GM21723 (cell line): ENCODE measurements around the gene TCF7L1.

ENCODE experiments used
- ATAC-seq: cut with Tn5 transposase; IDR thresholded peaks from one replicate; pipeline ENCODE4 v1.9.1; 2021; ENCODE audit warnings: mild to moderate bottlenecking, moderate library complexity; ENCODE audit not compliant: unreplicated experiment

The TCF7L1 gene

GRCh38 chr2:85215448-85216401, 82.5 kb downstream of the TCF7L1 start:
- ATAC-seq: no peak

GRCh38 chr2:85216927-85217326, 83.7 kb downstream of the TCF7L1 start:
- no peak for ATAC-seq

DNA sequence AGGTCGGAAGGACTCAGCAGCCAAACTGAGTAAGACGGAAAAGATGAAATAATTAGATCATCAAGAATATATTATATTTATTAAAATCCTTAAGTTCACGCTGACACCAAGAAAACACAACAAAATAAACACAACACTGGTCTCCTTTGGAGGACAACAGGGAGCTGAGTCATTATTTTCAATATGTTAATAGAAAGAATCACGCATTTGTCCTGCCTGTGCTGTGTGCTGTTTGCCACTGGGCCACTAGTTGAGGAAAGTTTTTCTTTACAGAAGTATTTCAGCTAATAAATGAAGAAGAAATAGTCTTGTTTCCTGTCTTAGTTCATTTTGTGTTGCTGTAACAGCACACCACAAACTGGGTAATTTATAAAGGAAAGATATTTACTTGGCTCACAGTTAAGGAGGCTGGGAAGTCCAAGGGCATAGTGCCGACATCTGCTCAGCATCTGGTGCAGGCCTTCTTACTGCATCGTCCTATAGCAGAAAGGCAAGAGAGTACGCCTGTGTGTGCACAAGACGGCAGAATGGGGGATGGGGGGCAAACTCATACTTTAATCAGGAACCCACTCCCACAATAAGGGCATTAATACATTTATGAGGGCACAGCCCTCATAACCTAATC, 88.0 kb downstream of the TCF7L1 start:
- ATAC-seq: no peak

GRCh38 chr2:85222792-85223191, 89.6 kb downstream of the TCF7L1 start:
- ATAC-seq: no peak

DNA sequence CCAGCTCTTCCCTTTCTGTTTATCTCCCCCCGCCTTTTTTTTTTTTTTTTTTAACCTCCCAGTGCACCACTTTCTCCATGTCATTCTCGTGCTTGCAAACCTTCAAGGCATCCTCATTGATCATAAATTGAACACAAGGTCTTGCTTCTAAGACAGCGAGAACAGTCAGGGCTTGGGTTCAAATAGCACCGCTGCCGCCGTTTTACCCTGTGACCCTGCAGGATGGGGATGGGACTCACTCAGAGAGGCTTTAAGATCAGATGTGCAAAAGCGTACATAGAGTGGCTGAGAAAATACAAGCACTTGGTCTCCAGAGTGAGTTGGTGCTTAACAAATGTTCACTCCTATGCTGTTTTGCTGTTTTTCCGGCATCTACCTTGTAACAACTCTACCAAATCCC, 93.6 kb downstream of the TCF7L1 start:
- ATAC-seq: no peak

DNA sequence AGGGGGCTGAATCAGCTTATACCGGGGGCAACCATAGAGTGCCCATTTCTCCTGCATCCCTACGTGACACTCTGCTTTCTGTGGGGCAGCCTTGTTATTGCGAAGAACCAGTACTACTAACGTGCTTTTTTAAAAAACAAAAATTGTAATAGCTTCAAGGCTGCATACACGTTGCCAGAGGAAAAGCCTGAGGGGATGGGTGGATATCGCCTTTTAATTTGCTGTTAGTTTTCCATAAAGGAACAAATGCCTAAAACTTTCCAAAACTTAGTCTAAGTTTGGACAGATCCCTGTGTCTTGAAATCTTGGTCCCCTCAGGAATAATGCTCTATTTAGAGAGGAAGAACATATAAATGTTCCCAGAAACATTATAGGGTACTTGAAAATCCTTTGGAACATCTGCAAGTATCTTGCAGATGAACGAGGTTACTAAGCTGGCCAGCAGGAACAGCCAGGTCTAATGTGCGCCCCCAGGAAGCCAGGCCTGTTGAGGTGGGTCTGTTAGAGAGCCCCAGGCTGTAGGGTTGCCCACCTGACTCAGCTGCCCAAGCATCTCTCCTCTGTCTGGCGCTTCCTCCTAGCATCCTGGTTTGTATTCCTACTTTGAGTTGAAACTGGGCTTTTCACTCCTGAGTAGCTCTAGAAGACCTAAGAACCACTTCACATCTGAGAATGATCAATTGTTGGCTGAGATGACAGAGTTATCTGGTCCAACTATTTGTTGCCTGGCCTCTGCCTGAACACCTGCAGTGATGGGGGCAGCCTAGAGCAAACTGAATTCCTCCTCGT, 97.7 kb downstream of the TCF7L1 start:
- no peak for ATAC-seq

DNA sequence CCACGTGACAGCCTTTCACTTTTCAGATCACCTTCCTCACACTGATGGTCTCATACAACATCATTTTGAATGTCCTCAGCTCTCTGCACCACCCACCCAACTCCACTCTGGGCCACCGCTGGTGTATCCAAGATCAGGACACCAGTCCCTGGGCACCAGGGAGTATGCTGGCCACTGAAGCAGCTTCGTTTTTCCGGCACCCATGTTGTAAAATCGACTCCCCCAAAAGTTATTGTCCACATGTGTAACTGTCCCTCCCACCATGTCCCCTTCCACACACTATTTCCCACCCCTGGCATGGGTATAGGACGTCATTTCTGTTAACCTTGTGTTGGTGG, 98.2 kb downstream of the TCF7L1 start:
- ATAC-seq: no peak

DNA sequence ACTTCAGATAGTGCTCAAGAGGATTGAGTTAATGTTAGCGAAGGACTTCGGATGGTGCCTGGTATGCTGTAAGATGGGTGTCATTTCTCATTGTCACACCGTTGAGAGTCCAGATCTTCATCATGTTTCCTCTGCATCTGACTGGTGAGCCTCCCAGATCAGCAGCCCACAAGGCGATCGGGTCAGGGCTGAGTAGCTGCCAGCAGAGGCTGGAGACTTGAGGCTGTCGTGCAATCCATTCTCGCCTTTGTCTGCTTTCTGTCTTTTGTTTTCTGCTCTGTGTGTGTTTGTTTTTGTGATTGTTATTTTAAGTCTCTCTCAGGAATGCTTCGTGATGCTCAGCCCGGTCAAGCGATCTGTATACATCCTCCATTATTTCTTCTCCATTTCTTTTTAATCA, 98.8 kb downstream of the TCF7L1 start:
- no peak for ATAC-seq

- ATAC-seq: no peak
These were observed 101.7 kb downstream of the TCF7L1 start for GRCh38 chr2:85234868-85235267.

DNA sequence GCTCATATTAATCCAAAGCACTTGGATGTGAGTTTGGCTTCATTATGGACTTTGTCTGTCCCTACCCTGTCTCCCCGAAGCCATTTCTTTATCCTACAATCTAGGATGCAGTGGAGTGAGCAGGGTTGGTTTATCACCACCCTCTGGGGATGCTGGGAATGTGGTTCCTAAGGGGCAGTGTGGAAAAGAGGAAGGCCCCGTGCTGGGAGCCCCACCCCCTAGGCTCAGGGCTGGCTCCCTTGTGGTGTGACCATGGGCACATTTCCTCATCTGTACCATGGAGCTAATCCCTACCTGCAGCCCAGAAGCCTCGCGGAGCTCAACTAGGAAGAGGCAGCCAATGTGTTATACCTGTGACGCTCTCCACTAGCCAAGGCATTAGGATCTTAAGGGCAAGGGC, 102.1 kb downstream of the TCF7L1 start:
- ATAC-seq: no peak

DNA sequence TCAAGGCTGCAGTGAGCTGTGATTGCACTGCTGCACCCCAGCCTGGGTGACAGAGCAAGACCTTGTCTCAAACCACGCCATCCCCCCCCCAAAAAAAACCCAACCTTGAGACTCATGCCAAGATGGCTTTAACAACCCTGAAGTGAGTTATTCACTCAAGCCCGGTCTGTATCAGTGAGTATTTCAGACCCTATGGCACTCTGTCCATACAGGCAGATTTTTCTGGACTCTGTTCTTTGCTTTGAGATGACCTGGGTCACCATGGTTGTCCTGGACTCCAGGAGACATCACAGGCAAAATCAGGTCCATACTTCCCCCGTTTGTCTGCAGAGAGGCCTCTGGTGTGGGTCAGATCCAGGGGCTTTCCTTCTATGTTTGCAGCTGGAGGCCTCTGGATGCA, 102.9 kb downstream of the TCF7L1 start:
- no peak for ATAC-seq

DNA sequence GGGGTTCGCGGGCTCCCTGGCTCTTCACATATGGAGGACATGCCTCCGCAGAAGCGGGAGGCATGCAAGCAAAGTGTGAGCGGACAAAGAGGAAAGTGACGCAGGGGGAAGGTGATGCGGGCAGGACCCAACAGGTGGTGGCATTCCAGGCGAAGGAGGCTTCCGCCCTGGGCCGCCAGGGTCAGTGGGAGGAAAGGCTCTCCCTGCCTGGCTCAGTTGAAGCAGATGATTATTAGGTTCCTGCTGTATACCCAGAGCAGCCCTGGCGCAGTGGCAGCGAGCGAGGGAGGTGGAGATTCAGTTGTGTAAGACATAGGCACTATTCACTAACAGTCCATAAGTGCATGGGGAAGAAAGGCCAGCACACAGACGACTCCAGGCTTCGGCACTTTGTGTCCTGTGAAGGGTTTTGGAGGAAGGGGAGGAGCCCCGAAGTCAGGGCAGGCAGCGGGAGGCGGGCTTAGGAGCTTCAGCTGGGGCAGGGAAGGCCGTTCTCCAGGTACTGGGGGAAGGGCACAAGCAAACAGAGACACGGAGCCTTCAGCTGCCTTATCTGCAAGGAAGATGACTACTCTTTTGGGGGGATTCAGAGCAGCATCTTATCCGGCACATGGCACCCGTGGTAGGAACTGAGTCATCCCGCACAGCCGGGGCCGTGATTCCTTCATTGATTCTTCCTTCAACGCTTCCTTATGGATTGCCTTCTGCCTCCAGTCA, 104.8 kb downstream of the TCF7L1 start:
- ATAC-seq: no peak

- no peak for ATAC-seq
These were observed 105.4 kb downstream of the TCF7L1 start for GRCh38 chr2:85238607-85239006.

- ATAC-seq: no peak
These were observed 105.9 kb downstream of the TCF7L1 start for GRCh38 chr2:85239102-85239501.

GRCh38 chr2:85240055-85240454, 106.9 kb downstream of the TCF7L1 start:
- no peak for ATAC-seq

GRCh38 chr2:85242321-85242720, 109.1 kb downstream of the TCF7L1 start:
- no peak for ATAC-seq

GRCh38 chr2:85243101-85244072, 110.2 kb downstream of the TCF7L1 start:
- ATAC-seq: no peak

DNA sequence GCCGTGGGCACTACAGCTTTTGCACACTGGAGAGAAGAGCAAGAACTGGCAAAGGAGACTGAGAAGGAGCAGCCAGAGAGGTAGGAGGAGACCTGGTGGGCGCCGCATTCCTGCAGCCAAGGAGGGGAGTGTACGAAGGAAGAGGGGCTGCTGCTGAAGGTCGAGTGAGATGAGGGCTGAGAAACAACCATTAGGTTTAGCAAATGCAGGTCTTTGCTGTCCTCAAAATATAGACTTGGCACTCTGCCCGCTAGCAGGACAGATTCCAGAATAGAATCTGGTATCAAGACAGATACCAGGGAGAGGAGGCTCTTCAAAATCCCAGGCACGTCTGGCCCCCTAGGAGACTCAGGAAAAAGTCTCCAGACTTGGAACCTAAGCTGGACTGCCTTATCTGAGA, 111.6 kb downstream of the TCF7L1 start:
- ATAC-seq: no peak

- ATAC-seq: no peak
These were observed 112.7 kb downstream of the TCF7L1 start for GRCh38 chr2:85245891-85246290.

GRCh38 chr2:85246348-85246747, 113.2 kb downstream of the TCF7L1 start:
- no peak for ATAC-seq
